ENCODE measurements around the gene DCT.

The DCT gene

DNA sequence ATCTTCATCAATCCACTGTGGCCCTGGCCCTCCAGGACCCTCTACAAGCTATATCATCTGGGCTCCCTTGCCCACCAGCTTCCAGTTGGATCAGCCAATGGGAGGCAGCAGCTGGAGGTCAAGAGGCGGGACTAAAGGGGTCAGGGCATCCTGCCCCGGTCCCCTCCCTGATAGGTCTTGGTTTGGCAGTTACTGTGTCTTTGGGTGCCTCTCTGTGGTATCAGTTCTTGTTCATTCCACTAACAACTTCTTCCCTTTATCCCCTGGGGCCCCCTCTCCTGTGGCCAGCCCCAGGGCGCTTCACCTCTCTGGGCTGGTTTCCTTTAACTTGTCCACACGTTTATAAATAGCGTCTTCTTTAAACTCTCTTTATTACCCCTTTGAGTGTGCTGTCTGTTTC is 83.6 kb downstream of the DCT start:
- no peak for DNase-seq (ENCODE audit: low read depth)

DNA sequence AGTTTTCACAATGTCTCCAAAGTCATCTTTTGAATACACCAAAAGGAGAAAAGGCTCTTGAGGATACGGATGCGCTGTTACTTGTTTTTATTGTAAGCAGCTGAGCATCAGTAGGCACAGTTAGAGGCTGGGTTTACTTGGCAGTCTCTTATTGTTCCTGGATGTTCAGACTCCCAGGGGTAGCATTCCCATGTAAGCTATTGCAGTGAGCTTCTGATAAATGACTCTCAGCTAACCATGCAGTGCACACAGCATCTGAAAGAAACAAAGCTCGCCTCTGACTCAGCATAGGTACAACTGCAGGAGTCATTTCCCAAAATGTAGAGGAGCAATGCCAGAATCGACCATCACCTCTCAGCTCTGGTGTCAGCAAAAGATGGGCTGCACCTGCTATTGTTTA is 84.8 kb downstream of the DCT start:
- DNase-seq (ENCODE audit: low read depth), result no peak

DNA sequence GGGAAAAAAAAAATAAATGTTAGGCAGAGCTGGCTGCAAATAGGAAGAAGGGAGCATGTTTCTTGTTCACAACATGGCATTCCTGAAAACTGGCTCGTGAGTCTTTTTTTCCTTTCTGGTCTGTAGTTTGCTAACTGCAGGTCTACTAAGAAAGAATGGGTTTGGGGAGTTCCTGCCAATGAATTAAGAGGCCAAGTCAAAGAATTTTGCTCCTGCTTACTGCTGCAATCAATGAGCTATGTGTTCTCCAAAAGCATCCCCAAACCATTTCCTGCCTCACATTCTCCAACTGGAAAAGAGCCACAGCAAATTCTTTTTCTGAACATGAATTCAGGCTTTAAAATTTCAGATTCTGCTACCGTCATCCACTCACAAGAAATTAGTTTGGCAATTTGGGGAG is 88.6 kb downstream of the DCT start:
- DNase-seq (ENCODE audit: low read depth), result peak; percentile 18

DNA sequence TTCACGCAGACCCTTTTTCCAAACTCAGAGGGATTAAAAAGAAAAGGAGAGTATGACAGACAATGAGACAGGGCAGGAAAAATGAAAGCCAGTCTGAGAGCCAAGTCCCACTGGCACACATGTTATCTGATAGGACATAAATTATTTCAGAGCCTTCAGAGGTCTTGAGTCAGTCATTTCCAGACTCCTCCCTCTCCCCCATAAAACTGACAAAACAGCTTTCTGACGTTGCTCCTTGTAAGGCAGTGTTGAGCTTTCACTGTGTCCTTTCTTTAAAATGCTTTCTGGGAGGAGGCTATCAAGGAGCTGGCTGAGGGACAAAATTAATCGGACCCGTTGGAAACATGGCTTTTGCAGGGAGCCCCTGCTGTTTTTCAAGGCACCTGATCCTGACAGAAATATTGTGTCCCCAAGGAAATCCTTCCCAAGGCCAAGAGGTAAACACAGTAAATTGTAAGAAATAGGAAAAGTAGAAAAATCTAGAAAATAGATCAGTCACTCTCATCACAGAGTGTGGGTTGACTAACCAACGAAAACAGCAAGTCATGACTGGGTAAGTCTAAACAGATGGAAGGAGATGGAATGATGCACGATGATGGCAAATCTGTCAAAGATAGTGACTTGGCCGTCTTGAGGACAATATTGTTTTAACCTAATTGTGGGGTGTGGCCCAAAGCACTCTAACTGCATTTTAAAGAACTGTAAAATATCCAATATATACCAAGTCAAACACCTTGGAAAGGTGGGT is 89.7 kb downstream of the DCT start:
- DNase-seq (ENCODE audit: low read depth), result no peak

DNA sequence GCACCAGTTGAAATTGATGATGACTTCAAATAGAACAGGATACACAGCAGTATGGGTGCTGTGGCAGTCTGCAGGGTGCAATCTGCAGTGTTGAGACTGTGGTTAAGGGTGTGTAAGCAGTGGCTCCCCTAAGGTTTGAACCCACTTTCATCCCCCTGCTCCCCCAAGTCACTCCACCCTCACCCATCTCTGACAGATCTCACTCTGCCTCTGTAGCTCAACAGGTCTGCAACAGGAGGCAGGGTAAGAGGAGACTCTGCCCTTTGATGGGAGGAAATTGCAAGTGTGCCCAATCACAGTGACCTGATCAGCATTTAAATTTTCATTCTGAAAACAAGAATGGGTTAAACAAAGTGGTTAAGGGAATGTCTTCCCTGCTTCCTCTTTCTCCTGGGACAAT is 92.4 kb downstream of the DCT start:
- DNase-seq (ENCODE audit: low read depth), result no peak
